C4-2B (cell line): ENCODE results near the gene SRCAP.

Experiments used
- CTCF ChIP-seq: fragments of 450-650 bp; conservative IDR thresholded peaks from 2 replicates; pipeline ENCODE4 v1.5.1; 2017; ENCODE audit warnings: mild to moderate bottlenecking
- ZFX ChIP-seq: fragments of 450-650 bp; IDR thresholded peaks from 2 replicates; pipeline ENCODE4 v1.6.1; 2017

GRCh38 chr16:30698139-30698815 is 694 bp upstream of the SRCAP start:
- no peak for TF ChIP-seq CTCF
- peak; percentile 40; the same call in 1 of the 2 replicates for TF ChIP-seq ZFX
